Measurements from ENCODE around the gene ARHGAP9. TPM values are rescaled to one million over a fixed set of nuclear protein-coding genes. Genes with fewer than 3 reads are reported as not detected.
"Not testable (repeated sequence)": the region's sequence is repeated elsewhere in the genome, so short reads cannot be mapped to it uniquely, and the experiment has no call there.

ARHGAP9 gene
- total RNA-seq, 1 donor from 2014 or later = 5.0 TPM

DNA sequence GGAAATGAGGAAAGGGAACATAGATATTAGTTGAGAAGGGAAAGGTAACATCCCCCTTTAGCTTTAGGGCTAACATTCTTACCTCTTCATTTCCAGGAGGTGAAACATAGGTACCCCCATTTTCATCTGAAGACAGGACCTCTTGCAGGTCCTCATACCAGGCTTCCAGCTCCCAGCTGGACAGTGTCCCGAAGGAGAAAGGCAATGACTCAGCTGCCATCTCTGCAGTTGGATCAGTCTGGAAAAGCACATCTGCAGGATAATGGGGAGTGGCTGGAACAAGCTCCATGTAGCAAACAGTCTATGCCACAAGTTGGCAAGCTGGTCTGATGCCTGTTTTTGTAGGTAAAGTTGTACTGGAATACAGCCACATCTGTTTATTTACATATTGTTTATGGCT lies 37.5 kb upstream of the ARHGAP9 start:
- DNase-seq = no peak

DNA sequence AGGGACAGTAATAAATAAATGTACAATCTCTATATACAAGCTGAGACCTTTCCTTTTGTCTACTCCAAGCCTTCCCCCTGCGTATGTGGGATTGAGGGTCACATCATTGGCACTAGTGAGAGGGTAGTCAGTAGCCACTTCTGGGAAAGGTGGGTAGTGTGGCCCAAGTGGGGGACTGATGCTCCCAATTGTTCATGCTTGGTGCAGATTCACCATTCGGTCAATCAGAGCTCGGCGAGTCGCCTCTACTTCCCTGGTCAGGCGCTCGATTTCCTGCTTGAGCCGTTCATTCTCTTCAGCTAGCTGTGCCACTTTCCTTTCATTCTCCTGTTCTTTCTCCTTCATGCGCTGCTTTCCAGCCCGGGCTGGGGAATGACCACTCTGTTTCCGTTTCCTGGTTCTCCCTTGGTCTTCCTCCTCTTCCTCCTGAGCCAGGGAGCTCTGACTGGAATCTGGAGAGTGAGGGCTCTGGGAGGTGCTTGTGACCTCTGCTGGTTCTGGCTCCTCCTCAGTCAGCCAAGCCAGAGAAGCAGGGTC lies 37.0 kb upstream of the ARHGAP9 start:
- no peak for DNase-seq

DNA sequence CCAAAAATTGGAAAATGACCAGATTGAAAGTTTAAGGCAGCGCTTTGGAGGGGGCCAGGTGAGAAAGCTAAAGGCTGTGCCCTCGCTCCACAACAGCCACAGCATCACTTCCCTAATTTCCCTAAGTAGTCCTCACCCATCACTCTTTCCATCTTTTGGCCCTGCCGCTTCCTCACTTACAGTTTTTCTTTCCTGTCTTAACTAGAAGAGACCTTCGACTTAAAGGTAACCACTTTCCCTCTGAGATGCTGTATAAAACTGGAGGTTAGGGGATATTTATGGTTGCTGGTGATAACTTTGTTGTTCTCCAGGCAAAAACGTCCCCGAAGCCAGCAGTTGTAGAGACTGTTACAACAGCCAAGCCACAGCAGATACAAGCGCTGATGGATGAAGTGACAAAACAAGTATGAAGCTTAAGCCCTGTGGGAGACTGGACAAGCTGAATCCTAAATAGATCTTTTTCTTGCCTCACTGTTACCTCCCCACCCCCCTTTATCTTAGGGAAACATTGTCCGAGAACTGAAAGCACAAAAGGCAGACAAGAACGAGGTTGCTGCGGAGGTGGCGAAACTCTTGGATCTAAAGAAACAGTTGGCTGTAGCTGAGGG lies 36.4 kb upstream of the ARHGAP9 start:
- no peak for DNase-seq

DNA sequence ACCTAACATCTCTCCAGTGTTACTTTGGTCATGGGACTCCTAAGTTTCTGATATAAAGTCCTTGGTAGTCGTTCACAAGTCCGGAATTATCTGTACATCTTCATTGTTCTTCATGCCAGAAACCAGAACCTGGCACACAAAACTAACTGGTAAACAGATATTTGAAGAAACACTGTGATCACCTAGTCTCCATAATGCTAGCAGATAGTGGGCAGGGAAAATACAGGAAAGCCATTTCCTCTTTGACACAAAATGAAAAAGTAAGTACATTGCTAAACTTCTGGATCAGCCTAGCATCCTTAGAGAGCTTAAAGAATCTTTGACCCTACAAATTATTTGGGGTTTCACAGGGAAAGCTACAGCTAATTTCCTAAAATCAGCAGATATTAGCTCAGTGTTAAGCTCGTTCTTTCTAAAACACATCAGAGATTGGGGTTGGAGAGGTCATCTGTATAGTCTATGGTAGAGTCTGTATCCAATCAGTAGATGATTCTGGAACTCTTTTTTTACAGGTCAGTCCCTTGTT lies 35.8 kb upstream of the ARHGAP9 start:
- no peak for DNase-seq

DNA sequence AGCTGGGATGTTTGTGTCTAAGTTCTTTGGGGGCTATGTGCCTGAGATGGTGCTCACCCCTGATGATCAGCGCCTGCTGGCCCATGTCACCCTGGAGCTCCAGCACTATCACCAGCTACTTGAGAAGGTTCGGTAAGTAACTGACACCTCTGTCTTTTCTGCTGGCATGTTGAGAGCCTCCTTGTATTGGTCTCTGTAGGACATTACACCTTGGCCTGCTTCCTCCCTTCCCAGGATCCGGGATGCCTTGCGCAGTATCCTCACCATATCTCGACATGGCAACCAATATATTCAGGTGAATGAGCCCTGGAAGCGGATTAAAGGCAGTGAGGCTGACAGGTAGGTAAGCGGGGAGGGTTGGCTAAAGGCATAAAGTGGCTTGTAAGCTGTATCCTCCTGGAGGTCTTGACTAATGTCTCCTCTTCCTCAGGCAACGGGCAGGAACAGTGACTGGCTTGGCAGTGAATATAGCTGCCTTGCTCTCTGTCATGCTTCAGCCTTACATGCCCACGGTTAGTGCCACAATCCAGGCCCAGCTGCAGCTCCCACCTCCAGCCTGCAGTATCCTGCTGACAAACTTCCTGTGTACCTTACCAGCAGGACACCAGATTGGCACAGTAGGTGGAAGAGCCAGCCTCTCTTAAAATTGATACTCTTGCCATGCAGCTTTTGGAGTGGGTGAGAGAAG lies 35.2 kb upstream of the ARHGAP9 start:
- no peak for DNase-seq

DNA sequence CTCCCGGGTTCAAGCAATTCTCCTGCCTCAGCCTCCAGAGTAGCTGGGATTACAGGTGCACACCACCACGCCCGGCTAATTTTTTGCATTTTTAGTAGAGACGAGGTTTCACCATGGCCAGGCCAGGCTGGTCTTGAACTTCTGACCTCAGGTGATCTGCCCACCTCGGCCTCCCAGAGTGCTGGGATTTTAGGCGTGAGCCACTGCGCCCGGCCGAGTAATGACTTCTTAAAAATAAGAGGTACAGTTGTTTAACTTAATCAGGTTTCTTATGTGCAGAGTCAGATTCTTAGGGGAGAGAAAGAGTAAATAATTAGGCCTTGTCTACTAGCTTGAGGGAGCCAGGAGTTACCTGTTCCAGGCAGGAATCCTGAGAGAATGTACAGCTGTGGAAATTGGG lies 34.6 kb upstream of the ARHGAP9 start:
- not testable (repeated sequence) for DNase-seq

DNA sequence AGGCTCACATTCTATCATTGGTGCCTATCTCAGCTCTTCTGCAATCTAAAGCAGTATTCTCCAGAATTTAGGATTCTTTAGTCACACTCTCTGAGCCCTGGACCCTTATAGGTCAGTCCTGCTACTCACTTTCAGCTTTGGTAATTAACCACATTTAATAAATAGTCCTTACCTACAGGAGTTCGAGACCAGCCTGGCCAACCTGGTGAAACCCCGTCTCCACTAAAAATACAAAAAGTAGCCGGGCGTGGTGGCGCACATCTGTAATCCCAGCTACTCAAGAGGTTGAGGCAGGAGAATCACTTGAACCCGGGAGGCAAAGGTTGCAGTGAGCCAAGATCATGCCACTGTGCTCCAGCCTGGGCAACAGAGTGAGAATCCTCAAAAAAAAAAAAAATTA lies 34.0 kb upstream of the ARHGAP9 start:
- not testable (repeated sequence) for DNase-seq

DNA sequence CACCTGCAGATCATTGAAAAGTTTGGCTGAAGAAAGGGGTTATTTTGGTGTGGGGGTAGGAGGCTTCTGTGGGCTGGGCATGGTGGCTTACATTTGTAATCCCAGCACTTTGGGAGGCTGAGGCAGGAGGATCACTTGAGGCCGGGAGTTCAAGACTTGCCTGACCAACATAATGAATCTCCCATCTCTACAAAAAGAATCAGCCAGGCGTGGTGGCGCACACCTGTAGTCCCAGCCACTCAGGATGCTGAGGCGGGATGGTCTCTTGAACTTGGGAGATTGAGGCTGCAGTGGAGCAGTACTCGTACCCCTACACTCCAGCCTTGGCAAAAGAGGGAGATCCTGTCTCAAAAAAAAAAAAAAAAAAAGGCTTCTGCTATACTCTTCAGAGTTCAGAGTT lies 33.6 kb upstream of the ARHGAP9 start:
- DNase-seq = no peak

DNA sequence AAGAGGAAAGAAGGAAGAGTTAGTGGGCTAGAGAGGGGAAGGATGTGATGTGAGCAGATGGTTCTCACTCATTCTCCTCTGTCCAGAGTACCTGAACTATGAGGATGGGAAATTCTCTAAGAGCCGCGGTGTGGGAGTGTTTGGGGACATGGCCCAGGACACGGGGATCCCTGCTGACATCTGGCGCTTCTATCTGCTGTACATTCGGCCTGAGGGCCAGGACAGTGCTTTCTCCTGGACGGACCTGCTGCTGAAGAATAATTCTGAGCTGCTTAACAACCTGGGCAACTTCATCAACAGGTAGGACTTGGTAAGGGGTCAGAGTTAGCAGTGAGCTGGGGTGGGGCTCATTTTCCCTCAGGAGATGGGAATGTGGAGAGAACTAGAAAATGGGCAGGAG lies 33.0 kb upstream of the ARHGAP9 start:
- no peak for DNase-seq

DNA sequence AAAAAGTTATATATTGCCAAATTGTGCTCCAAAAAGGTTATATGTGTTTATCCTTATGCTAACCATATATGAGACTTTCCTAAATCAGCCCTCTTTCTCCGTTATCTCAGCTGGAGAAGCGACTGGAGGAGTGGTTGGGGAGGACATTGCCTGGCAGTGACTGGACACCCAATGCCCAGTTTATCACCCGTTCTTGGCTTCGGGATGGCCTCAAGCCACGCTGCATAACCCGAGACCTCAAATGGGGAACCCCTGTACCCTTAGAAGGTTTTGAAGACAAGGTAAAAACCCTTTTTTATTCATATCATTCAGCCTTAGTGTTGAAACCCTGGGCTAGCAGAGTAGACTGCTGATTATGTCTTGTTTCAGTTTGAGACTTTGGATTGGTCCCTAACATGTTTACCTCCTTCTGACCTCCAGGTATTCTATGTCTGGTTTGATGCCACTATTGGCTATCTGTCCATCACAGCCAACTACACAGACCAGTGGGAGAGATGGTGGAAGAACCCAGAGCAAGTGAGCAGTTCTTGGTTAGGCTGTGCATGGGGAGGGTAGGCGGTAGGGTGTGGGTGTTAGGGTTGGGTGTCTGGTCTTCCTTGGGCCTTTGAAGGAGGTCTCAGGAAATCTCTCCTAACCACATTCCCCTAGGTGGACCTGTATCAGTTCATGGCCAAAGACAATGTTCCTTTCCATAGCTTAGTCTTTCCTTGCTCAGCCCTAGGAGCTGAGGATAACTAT lies 32.1 kb upstream of the ARHGAP9 start:
- DNase-seq = no peak

DNA sequence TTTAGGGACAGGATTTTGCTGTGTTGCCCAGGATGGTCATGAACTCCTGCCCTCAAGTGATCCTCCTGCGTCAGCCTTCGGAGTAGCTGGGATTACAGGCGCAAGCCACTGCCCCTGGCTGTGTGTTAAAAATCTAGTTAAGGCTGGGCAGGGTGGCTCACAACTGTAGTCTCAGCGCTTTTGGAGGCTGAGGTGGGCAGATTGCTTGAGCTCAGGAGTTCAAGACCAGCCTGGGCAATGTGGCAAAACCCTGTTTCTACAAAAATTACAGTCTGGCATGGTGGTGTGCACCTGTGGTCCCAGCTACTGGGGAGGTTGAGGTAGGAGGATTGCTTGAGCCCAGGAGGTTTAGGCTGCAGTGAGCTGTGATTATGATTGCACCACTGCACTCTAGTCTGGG lies 31.5 kb upstream of the ARHGAP9 start:
- DNase-seq = no peak

DNA sequence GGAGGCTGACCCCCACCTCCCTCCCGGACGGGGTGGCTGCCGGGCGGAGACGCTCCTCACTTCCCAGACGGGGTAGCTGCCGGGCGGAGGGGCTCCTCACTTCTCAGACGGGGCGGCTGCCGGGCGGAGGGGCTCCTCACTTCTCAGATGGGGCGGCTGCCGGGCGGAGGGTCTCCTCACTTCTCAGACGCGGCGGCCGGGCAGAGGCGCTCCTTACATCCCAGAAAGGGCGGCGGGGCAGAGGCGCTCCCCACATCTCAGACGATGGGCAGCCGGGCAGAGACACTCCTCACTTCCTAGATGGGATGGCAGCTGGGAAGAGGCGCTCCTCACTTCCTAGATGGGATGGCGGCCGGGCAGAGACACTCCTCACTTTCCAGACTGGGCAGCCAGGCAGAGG lies 28.1 kb upstream of the ARHGAP9 start:
- DNase-seq = not testable (repeated sequence)

DNA sequence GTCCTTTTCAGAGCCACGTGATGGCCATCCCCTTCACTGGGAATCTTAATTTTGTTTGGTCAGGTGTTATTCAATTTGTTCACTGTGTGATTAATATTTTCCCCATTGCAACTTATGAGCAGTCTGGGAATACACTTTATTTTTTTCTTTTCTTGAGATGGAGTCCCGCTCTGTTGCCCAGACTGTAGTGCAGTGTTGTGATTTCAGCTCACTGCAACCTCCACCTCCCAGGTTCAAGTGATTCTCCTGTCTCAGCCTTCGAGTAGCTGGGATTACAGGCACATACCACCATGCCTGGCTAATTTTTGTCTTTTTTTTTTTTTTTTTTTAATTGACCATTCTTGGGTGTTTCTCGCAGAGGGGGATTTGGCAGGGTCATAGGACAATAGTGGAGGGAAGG lies 26.9 kb upstream of the ARHGAP9 start:
- DNase-seq = not testable (repeated sequence)

DNA sequence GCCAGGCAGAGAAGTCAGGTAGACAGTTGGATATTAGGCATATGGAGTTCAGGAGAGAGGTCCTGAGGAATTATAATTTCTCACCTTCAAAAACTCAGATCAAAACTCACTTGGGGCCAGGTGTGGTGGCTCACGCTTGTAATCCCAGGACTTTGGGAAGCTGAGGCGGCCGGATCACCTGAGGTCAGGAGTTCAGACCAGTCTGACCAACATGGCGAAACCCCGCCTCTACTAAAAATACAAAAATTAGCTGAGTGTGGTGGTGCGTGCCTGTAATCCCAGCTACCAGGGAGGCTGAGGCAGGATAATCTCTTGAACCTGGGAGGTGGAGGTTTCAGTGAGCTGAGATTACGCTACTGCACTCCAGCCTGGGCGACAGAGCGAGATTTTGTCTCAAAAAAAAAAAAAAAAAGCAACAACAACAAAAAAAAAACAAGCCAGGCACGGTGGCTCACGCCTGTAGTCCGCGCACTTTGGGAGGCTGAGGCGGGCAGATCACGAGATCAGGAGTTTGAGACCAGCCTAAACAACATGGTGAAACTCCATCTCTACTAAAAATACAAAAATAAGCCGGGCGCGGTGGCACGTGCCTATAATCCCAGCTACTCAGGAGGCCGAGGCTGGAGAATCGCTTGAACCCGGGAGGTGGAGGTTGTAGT lies 22.8 kb upstream of the ARHGAP9 start:
- DNase-seq = not testable (repeated sequence)

DNA sequence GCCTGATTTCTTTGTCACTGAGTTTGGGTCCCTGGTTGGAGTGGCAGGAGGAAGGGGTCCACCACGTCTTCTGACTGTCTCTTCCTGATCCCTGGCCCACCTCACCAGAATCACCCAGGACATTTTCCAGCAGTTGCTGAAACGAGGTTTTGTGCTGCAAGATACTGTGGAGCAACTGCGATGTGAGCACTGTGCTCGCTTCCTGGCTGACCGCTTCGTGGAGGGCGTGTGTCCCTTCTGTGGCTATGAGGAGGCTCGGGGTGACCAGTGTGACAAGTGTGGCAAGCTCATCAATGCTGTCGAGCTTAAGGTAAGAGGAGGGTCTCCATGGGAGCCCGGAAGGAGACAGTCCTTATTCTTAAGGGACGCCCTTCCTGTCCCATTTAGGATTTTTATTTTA lies 20.5 kb upstream of the ARHGAP9 start:
- DNase-seq = no peak

DNA sequence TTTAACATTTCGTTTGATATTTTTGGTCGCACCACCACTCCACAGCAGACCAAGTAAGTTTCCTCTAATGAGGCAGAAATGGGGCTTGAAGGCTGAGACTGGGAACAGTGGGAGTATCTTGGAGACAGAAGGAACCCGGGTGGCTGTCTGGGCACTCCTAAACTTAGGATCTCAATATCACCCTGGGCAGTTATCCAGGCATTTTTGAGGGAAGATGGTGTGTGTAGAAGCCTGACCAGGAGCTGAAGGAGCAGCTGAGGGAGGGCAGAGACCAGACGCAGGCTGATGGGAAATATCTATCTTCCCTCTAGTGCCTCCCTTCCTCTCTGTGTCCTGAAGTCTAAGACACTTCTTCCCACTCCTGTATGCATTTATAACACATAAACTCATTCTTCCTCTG lies 18.9 kb upstream of the ARHGAP9 start:
- no peak for DNase-seq

DNA sequence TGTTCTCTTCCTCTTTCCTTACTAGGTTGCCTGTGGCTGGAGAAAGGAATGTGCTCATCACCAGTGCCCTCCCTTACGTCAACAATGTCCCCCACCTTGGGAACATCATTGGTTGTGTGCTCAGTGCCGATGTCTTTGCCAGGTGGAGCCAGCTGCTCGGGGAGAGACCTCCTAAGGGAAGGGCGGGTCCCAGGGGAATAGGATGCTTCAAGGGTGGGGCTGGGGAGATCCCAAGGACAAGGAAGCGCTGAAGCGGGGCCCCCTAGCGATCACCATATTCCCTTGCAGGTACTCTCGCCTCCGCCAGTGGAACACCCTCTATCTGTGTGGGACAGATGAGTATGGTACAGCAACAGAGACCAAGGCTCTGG lies 18.5 kb upstream of the ARHGAP9 start:
- no peak for DNase-seq

DNA sequence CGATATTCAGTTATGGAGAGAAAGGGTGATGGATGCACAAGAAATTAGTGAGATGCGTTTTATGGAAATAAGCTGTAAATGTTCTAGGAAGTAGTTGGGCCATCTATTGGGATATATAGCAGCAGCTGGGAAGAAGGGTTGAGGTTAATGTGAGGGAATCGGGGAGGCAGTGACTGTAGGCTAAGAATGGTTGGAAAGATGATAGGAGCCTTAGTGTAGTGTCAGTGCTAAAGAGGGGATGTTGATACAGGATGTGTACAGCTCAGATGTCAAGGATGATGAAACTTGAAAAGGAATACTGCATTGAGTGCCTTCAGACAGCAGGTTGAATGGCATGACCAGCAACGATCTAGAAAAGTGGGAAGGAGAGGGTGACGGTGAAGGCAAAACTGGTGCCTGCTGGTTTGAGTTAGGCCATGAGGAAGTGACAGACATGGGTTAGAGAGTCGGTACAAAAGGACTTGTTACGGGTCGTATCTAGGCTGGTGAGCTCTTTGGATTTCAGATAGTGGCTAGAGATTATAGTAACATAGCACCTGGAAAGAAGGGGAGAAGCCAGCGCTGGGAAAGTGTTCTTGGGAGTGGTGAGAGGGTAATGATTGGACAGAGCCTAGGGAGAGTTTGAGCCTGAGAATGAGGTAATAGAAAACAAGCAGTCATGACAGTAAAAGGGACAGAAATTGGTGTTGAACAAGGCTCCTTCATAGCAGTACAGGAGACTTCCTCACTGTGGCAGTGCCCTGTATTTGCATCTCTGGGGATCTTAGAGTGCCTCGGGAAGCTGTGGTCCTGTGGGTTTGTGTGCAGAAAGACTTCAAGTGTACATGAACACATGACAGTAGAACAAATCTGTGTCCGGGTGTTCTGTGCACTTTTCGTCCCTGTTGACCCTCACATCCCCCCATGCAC lies 17.8 kb upstream of the ARHGAP9 start:
- DNase-seq = no peak

DNA sequence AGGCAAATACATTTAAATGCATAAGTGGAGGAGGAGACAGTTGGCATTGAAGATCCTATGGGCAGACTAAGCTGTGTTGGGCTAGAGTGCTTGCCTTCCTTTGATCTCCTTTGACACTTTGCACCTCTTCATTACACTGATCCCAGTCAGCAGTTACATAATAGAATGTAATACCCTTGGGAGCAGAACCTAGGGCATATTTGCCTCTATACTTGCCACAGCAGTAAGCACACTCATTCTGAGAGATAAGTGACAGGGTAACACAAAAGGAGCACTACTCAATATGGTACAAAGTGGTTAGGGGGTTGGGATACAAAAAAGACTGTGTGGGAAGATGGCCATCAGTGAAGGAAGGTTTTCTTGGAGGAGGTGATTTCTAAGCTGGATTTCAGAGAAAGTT lies 17.2 kb upstream of the ARHGAP9 start:
- DNase-seq = no peak

DNA sequence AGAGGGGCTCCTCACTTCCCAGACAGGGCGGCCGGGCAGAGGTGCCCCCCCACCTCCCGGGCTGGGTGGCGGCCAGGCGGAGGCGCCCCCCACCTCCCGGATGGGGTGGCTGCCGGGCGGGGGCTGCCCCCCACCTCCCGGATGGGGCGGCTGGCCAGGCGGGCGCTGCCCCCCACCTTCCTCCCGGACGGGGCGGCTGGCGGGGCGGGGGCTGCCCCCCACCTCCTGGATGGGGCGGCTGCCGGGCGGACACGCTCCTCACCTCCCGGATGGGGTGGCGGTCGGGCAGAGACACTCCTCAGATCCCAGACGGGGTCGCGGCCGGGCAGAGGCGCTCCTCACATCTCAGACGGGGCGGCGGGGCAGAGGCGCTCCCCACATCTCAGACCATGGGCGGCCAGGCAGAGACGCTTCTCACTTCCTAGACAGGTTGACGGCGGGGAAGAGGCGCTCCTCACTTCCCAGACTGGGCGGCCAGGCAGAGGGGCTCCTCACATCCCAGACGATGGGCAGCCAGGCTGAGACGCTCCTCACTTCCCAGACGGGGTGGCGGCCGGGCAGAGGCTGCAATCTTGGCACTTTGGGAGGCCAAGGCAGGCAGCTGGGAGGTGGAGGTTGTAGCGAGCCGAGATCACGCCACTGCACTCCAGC lies 15.5 kb upstream of the ARHGAP9 start:
- DNase-seq = not testable (repeated sequence)
